K562 (cell line): ENCODE measurements around the gene SERTAD2. TPM values are rescaled to one million over a fixed set of nuclear protein-coding genes. Genes with fewer than 3 reads are reported as not detected.

ENCODE experiments used
- ARID3A ChIP-seq: IDR thresholded peaks from 2 replicates; pipeline ENCODE4 v1.6.1; 2012; ENCODE audit warnings: low read depth, low read length, improper control_type of control experiment, borderline replicate concordance
- BCOR ChIP-seq: fragments of 450-650 bp; IDR thresholded peaks from 2 replicates; pipeline ENCODE4 v1.6.1; 2016
- CHD4 ChIP-seq: fragments of 200-600 bp; sonication (generic); IDR thresholded peaks from 3 replicates; pipeline ENCODE4 v1.6.1; 2012; ENCODE audit warnings: low read depth, mild to moderate bottlenecking, mixed read lengths, low read length, inconsistent platforms; ENCODE audit not compliant: insufficient read depth, insufficient replicate concordance, poor library complexity, severe bottlenecking
- ELF1 ChIP-seq: fragments of 200-800 bp; sonication (Bioruptor generic); IDR thresholded peaks from 2 replicates; pipeline ENCODE4 v1.6.1; 2016; ENCODE audit warnings: missing genetic modification characterization, missing compliant biosample characterization
- ETS2 ChIP-seq: IDR thresholded peaks from 2 replicates; pipeline ENCODE4 v1.6.1; 2016; ENCODE audit warnings: borderline replicate concordance, missing genetic modification characterization, mild to moderate bottlenecking, moderate library complexity, missing compliant biosample characterization; ENCODE audit not compliant: poor library complexity, severe bottlenecking
- JUN ChIP-seq, 2 experiments: sonication (generic) in 1 of 2; formaldehyde crosslinking in 1 of 2; IDR thresholded peaks; 2 replicates each; pipeline versions ENCODE4 v1.6.1 to v1.8.0; 2012 to 2022; ENCODE audit warnings: borderline replicate concordance in 2 of 2, mild to moderate bottlenecking in 2 of 2, improper control_type of control experiment in 1 of 2, low read depth in 1 of 2, low read length in 1 of 2, missing genetic modification reagents in 1 of 2
- NFXL1 ChIP-seq: fragments of 450-650 bp; formaldehyde crosslinking; IDR thresholded peaks from 2 replicates; pipeline ENCODE4 v1.4.0; 2021; ENCODE audit warnings: mild to moderate bottlenecking
- PCBP1 ChIP-seq: fragments of 200-400 bp; formaldehyde crosslinking; IDR thresholded peaks from 2 replicates; pipeline ENCODE4 v1.6.1; 2018; ENCODE audit warnings: mild to moderate bottlenecking, low read depth, low read length; ENCODE audit not compliant: poor library complexity, severe bottlenecking
- RFX1 ChIP-seq: fragments of 450-650 bp; IDR thresholded peaks from 2 replicates; pipeline ENCODE4 v1.6.1; 2016; ENCODE audit warnings: mild to moderate bottlenecking, moderate library complexity
- SMAD4 ChIP-seq: fragments of 250-450 bp; sonication (Bioruptor Pico); conservative IDR thresholded peaks from 2 replicates; pipeline ENCODE4 v1.8.0; 2021; ENCODE audit warnings: inconsistent platforms, mild to moderate bottlenecking, moderate library complexity
- TAF9B ChIP-seq: fragments of 450-650 bp; IDR thresholded peaks from 2 replicates; pipeline ENCODE4 v1.6.1; 2018; ENCODE audit warnings: mild to moderate bottlenecking; ENCODE audit not compliant: partially characterized antibody
- TEAD1 ChIP-seq, 2 experiments: fragments of 450-650 bp in 1 of 2; sonication (generic) in 1 of 2; formaldehyde crosslinking; IDR thresholded peaks; 2 replicates each; pipeline versions ENCODE4 v1.4.0 to v1.8.0; 2020 to 2022; ENCODE audit warnings: mild to moderate bottlenecking in 2 of 2, missing genetic modification reagents in 1 of 2
- THAP7 ChIP-seq: fragments of 250-450 bp; sonication (Bioruptor Pico); IDR thresholded peaks from 2 replicates; pipeline ENCODE4 v1.5.0; 2021
- U2AF1 ChIP-seq: fragments of 200-400 bp; formaldehyde crosslinking; optimal IDR thresholded peaks from 2 replicates; pipeline ENCODE3; 2017; ENCODE audit warnings: mild to moderate bottlenecking, low read depth, low read length, moderate library complexity
- ZNF408 ChIP-seq: fragments of 250-450 bp; sonication (Bioruptor Pico); IDR thresholded peaks from 2 replicates; pipeline ENCODE4 v1.4.0; 2020; ENCODE audit warnings: low read depth, mild to moderate bottlenecking, moderate library complexity
- polyA plus RNA-seq, 8 experiments: library from polyadenylated mRNA; depleted of rRNA in 4 of 8; stranded (reverse) in 5 of 8; unstranded in 3 of 8; fragments of >200 nt; fragmentation: Nextera tagmentation in 2 of 8; fragmentation: Illumina TruSeq in 1 of 8; extraction: Ambion mirVana in 2 of 8; extraction: Trizol in 1 of 8; gene quantifications; 2 replicates each; pipeline versions ENCODE4 v1.2.1 to v1.2.3, GENCODE V29; 2011 to 2014; ENCODE audit warnings: inconsistent platforms in 1 of 8, missing spikeins in 1 of 8
- total RNA-seq, 7 experiments: library from RNA; depleted of rRNA in 6 of 7; stranded (reverse); fragments of >200 nt in 6 of 7; fragmentation: Illumina TruSeq in 2 of 7; extraction: Trizol in 2 of 7; gene quantifications; 2 replicates each; pipeline versions ENCODE4 v1.2.1 to v1.2.3, GENCODE V29; 2011 to 2021; ENCODE audit warnings: low replicate concordance in 1 of 7
- TF ChIP-seq, protein P1 (sequence below): sonication (generic); formaldehyde crosslinking; IDR thresholded peaks from 2 replicates; pipeline ENCODE4 v1.8.0; 2023; ENCODE audit warnings: mild to moderate bottlenecking, missing genetic modification reagents
- TF ChIP-seq, protein P2 (sequence below): IDR thresholded peaks from 2 replicates; pipeline ENCODE4 v1.6.1; 2011; ENCODE audit not compliant: insufficient read length; ENCODE audit errors: extremely low read depth
- TF ChIP-seq, protein P3 (sequence below): fragments of 450-650 bp; IDR thresholded peaks from 2 replicates; pipeline ENCODE4 v1.7.0; 2016; ENCODE audit warnings: borderline replicate concordance
- TF ChIP-seq, protein P4 (sequence below): fragments of 250-450 bp; sonication (Bioruptor Pico); IDR thresholded peaks from 2 replicates; pipeline ENCODE4 v1.8.0; 2021; ENCODE audit warnings: moderate library complexity, mild to moderate bottlenecking, inconsistent platforms

SERTAD2 gene
- total and polyA plus RNA-seq, 9 of the 15 experiments (the other 6 are each of a cell fraction or from before 2014, with no cell fraction given), result 3.0 to 12.5 (median 6.1) TPM

DNA sequence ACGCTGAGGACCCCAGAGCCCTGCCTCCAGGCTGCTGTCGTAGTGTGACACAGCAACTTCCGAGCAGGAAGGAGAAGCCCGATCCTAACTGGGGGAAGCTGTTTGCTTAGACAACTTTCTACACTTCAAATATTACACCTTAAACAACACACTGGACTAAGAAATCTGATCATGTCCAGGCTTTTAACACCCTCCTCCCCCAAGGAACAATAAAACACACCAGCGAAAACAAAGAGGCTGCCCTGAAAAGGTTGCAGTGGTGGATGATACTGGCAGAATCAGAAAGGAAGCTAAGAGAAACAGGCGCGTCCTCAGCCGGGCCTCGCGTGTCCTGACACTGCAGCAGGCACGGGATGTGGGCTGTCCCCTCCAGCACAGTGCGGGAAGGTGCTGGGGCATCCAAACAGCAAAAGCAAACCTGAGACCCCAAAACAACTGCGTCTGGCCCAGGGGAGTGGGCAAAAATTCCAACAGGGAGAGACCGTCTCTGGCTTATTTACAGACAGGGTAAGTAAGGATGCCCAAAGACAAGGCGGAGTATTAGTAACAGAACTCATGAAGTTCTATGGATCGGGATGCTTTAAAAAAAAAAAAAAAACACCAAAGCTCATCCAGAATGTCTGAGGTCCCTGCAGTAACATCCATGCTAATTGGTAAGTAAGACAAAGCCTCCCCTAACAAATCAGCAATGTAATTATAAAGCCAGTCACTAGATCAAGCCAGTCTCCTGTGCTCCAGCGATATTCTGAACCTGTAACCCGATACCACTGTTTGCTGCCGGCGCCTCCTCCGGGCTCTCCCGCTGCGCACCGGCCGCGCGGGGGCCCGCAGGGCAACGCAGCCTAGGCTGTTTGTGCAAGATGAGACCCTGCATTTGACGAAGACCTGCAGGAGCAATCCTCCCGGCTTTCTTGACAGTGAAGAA lies 9.0 kb downstream of the SERTAD2 start (continued):
- no peak for TF ChIP-seq THAP7 (CRISPR knock-in tag)
- TF ChIP-seq NFXL1, result no peak
- TF ChIP-seq SMAD4 (CRISPR knock-in tag), result 0 out of 2 replicates have a peak, but pooled peaks have one; percentile 27
- TF ChIP-seq JUN (IDR thresholded peaks at IDR 0.05; ENCODE audit: borderline replicate concordance, low read depth, low read length), result no peak
- no peak for TF ChIP-seq JUN (CRISPR knock-in tag; IDR thresholded peaks at IDR 0.05; ENCODE audit: borderline replicate concordance)
- TF ChIP-seq, protein P1, sequence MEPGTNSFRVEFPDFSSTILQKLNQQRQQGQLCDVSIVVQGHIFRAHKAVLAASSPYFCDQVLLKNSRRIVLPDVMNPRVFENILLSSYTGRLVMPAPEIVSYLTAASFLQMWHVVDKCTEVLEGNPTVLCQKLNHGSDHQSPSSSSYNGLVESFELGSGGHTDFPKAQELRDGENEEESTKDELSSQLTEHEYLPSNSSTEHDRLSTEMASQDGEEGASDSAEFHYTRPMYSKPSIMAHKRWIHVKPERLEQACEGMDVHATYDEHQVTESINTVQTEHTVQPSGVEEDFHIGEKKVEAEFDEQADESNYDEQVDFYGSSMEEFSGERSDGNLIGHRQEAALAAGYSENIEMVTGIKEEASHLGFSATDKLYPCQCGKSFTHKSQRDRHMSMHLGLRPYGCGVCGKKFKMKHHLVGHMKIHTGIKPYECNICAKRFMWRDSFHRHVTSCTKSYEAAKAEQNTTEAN, result no peak
- TF ChIP-seq PCBP1, result no peak
- no peak for TF ChIP-seq ETS2 (tag)
- TF ChIP-seq, protein P2, sequence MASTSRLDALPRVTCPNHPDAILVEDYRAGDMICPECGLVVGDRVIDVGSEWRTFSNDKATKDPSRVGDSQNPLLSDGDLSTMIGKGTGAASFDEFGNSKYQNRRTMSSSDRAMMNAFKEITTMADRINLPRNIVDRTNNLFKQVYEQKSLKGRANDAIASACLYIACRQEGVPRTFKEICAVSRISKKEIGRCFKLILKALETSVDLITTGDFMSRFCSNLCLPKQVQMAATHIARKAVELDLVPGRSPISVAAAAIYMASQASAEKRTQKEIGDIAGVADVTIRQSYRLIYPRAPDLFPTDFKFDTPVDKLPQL, result no peak
- TF ChIP-seq U2AF1, result no peak
- no peak for TF ChIP-seq RFX1
- TF ChIP-seq, protein P3, sequence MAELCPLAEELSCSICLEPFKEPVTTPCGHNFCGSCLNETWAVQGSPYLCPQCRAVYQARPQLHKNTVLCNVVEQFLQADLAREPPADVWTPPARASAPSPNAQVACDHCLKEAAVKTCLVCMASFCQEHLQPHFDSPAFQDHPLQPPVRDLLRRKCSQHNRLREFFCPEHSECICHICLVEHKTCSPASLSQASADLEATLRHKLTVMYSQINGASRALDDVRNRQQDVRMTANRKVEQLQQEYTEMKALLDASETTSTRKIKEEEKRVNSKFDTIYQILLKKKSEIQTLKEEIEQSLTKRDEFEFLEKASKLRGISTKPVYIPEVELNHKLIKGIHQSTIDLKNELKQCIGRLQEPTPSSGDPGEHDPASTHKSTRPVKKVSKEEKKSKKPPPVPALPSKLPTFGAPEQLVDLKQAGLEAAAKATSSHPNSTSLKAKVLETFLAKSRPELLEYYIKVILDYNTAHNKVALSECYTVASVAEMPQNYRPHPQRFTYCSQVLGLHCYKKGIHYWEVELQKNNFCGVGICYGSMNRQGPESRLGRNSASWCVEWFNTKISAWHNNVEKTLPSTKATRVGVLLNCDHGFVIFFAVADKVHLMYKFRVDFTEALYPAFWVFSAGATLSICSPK, result no peak; the same call in 1 of the 2 replicates
- TF ChIP-seq TAF9B, result peak; percentile 56
- 0 out of 4 replicates have a peak, but pooled peaks of 1 of the 2 experiments have one; percentile 39 for TF ChIP-seq TEAD1 (CRISPR knock-in tag; IDR thresholded peaks at IDR 0.05)
- TF ChIP-seq BCOR, result peak; percentile 35; the same call in 1 of the 2 replicates
- TF ChIP-seq CHD4, result no peak
- TF ChIP-seq, protein P4, sequence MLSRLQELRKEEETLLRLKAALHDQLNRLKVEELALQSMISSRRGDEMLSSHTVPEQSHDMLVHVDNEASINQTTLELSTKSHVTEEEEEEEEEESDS (CRISPR knock-in tag), result no peak
- peak; percentile 62; the same call in 1 of the 2 replicates for TF ChIP-seq ARID3A
- TF ChIP-seq ZNF408 (CRISPR knock-in tag), result no peak
- TF ChIP-seq ELF1 (tag), result peak; percentile 56
